ENCODE data around the gene UROC1.

DNA sequence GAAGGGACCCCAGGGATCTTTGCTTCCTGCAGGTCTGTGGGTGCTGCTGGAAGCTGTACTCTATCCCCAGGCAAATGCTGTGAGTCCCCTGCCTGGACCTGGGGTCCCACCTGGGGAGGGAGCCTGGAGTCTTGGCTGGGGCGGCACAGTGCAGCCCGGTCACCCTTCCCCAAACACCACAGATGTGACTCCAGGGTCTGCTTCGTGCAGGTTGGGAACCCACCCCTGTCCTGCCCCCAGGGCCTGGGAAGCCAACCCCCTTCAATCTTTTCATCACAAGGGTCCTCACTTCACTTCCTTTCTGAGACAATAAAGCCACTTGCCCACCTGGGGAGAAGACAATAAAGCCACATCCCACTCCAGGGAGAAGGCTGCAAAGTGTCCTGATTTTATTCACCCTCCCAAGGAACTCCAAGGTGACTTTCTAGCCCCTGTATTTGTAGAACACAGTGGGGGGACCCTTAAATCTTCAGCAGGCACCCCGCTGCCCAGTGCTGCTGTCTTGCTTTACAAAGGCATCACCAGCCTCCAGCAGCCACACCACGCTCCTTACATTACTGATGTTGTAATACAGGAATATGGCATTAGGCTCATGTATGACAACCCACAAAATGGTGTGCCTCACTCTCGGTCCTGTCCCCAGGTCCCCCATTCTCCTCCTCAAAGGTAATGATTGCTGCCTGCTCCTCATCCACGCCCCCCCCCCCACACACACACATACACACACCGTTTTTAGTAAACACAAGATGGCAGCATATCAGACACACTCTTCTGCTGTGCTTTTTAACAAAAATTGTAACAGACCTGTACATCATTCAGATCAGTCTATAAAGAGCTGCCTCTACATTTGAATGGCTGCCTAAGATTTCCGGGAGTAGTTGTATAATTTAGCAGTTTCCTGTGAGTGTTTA, 31.2 kb upstream of the UROC1 start:
- TF ChIP-seq, protein P1, sequence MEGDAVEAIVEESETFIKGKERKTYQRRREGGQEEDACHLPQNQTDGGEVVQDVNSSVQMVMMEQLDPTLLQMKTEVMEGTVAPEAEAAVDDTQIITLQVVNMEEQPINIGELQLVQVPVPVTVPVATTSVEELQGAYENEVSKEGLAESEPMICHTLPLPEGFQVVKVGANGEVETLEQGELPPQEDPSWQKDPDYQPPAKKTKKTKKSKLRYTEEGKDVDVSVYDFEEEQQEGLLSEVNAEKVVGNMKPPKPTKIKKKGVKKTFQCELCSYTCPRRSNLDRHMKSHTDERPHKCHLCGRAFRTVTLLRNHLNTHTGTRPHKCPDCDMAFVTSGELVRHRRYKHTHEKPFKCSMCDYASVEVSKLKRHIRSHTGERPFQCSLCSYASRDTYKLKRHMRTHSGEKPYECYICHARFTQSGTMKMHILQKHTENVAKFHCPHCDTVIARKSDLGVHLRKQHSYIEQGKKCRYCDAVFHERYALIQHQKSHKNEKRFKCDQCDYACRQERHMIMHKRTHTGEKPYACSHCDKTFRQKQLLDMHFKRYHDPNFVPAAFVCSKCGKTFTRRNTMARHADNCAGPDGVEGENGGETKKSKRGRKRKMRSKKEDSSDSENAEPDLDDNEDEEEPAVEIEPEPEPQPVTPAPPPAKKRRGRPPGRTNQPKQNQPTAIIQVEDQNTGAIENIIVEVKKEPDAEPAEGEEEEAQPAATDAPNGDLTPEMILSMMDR (IDR thresholded peaks at IDR 0.05; ENCODE audit: low read length), result no peak
- TF ChIP-seq EZH2 (optimal IDR thresholded peaks at IDR 0.05; ENCODE audit: low read depth, low read length), result no peak
